Esophagus squamous epithelium (tissue), 5 donors: ENCODE results near the gene PCSK5. TPM values are rescaled to one million over a fixed set of nuclear protein-coding genes. Genes with fewer than 3 reads are reported as not detected.

ENCODE experiments used
- DNase-seq: peaks from one replicate; lab custom pipeline; 2025; lab: John Stamatoyannopoulos, UW
- H3K27ac ChIP-seq, 4 donors: fragments of 200-600 bp; sonication (generic); one replicate each; pipeline ENCODE4 v1.5.1; 2016 to 2019; ENCODE audit warnings: mild to moderate bottlenecking in 1 of 4
- H3K27me3 ChIP-seq, 4 donors: fragments of 200-600 bp; sonication (generic); 1 replicate in 3 of 4; 2 replicates in 1 of 4; pipeline versions ENCODE4 v1.5.1 to v1.6.0; 2017 to 2021; ENCODE audit warnings: antibody characterized with exemption in 1 of 4
- H3K36me3 ChIP-seq, 3 donors: fragments of 200-600 bp; sonication (generic); one replicate each; pipeline ENCODE4 v1.5.1; 2016 to 2019
- H3K4me1 ChIP-seq, 3 donors: fragments of 200-600 bp; sonication (generic); one replicate each; pipeline ENCODE4 v1.5.1; 2017 to 2019
- H3K4me3 ChIP-seq, 4 donors: fragments of 200-600 bp; sonication (generic); 1 replicate in 3 of 4; 2 replicates in 1 of 4; pipeline ENCODE4 v1.5.1; 2016 to 2019; ENCODE audit warnings: mild to moderate bottlenecking in 2 of 4, moderate library complexity in 1 of 4
- H3K9me3 ChIP-seq, 3 donors: fragments of 200-600 bp; sonication (generic); one replicate each; pipeline ENCODE4 v1.5.1; 2016 to 2019
- POLR2A ChIP-seq, 4 donors: fragments of 450-650 bp; IDR thresholded peaks; one replicate each; pipeline ENCODE4 v1.6.1; 2017; ENCODE audit warnings: antibody characterized with exemption in 4 of 4, mild to moderate bottlenecking in 4 of 4, moderate library complexity in 3 of 4
- WGBS, 2 donors: methylation state at CpG; one replicate each; pipeline ENCODE4 v1.1.5; 2018; 5-methylcytosine and 5-hydroxymethylcytosine counted together
- intact Hi-C: fragments of 100-400 bp; cut with DNase I; formaldehyde crosslinking; loops from one replicate; pipeline ENCODE4 v1.15.0; 2022
- total RNA-seq, 4 donors: library from RNA; depleted of rRNA; stranded (reverse); fragments of >200 nt; gene quantifications; one replicate each; pipeline ENCODE4 v1.1.0, GENCODE V29; 2016
- TF ChIP-seq, protein P1 (sequence below), 6 experiments: fragments of 450-650 bp in 4 of 6; fragments of 200-600 bp in 2 of 6; sonication (generic) in 2 of 6; IDR thresholded peaks; one replicate each; pipeline ENCODE4 v1.5.1; 2016 to 2019; ENCODE audit warnings: antibody characterized with exemption in 6 of 6, mild to moderate bottlenecking in 4 of 6, moderate library complexity in 4 of 6
- donor health status: DM: yes; HTN: yes; CAD: no.

PCSK5 gene
- total RNA-seq, 4 donors from 2014 or later, result 8.4 to 33.8 (median 24.2) TPM

DNA sequence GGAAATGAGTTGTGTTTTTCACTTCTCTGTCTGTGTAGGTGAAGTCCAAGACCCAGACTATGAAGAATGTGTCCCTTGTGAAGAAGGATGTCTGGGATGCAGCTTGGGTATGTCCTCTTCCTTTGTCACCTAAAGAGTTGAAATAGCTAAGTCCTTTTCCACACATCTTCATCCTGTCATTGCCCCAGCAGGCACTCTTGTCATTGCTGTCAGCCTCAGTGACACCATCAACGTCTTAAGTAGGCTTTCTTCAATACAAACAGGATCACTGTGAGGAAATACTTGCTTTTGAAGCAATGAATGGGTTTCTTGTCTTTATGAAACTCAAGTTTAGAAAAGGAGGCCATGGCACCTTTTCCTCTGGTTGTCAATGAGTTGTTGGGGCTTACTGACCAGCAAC is 350.1 kb downstream of the PCSK5 start:
- 45 to 50% methylated on average over 1 of the region's 1 CpG for WGBS, 2 donors
- Histone ChIP-seq H3K4me1 (no peaks in the 10 kb centered on the region), H3K27me3 (no peaks in the 10 kb centered on the region), H3K27ac (no peak overlapping the region), H3K36me3 (no peaks in the 10 kb centered on the region), H3K4me3 (no peak overlapping the region), H3K9me3 (no peaks in the 10 kb centered on the region)
- TF ChIP-seq, protein P1, sequence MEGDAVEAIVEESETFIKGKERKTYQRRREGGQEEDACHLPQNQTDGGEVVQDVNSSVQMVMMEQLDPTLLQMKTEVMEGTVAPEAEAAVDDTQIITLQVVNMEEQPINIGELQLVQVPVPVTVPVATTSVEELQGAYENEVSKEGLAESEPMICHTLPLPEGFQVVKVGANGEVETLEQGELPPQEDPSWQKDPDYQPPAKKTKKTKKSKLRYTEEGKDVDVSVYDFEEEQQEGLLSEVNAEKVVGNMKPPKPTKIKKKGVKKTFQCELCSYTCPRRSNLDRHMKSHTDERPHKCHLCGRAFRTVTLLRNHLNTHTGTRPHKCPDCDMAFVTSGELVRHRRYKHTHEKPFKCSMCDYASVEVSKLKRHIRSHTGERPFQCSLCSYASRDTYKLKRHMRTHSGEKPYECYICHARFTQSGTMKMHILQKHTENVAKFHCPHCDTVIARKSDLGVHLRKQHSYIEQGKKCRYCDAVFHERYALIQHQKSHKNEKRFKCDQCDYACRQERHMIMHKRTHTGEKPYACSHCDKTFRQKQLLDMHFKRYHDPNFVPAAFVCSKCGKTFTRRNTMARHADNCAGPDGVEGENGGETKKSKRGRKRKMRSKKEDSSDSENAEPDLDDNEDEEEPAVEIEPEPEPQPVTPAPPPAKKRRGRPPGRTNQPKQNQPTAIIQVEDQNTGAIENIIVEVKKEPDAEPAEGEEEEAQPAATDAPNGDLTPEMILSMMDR (IDR thresholded peaks at IDR 0.05), result no peak
- TF ChIP-seq POLR2A (IDR thresholded peaks at IDR 0.05), result no peak
- intact Hi-C loops, result no loop called here
- no peak for DNase-seq

DNA sequence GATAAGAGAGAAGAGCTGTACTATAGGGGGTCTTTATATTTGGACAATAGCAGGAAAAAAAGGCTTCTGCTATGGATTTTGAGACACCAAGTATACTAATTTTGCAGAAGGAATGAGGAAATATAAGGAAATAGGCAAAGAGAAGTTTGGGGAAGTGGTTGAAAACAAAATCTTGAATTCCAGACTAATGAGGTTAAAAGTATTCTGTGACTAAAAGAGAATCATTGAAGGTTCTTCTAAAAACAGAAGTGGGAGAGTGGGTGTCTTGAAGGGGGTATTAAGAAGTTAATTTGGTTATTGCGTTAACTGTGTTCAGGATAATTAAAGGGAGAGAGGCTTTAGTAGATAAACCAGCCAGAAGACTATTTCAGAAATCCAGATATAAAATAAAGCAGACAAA is 355.0 kb downstream of the PCSK5 start:
- Histone ChIP-seq H3K4me1 (no peaks in the 10 kb centered on the region), H3K27me3 (no peaks in the 10 kb centered on the region), H3K27ac (no peak overlapping the region), H3K9me3 (no peaks in the 10 kb centered on the region), H3K4me3 (no peak overlapping the region), H3K36me3 (no peaks in the 10 kb centered on the region)
- DNase-seq, result no peak
- 77 to 81% methylated on average over 1 of the region's 1 CpG for WGBS, 2 donors
- intact Hi-C loops, result no loop called here
- TF ChIP-seq, protein P1 (IDR thresholded peaks at IDR 0.05), result no peak
- no peak for TF ChIP-seq POLR2A (IDR thresholded peaks at IDR 0.05)

DNA sequence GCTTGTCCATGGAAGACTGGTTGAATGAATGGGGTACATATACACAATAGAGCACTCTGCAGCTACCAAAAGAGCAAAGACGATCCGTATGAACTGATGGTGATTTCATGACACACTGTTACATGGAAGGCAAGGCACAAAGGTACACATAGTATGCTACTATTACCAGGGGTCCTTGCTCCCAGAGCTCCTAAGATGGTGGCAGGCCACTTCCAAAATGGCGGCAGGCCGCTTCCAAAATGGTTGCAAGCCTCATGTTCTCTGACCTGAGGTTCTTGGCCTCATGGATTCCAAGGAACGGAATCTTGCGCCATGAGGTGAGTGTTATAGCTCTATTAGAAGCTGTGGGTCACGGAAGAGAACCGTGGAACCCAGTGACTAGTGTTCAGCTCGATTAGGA is 356.2 kb downstream of the PCSK5 start:
- Histone ChIP-seq H3K9me3 (no peaks in the 10 kb centered on the region), H3K27ac (no peak overlapping the region), H3K36me3 (no peaks in the 10 kb centered on the region), H3K4me1 (no peaks in the 10 kb centered on the region), H3K4me3 (no peak overlapping the region), H3K27me3 (no peaks in the 10 kb centered on the region)
- DNase-seq, result no peak
- WGBS, 2 donors, result 93 to 97% methylated on average over 8 to 9 of the region's 9 CpGs
- TF ChIP-seq, protein P1 (IDR thresholded peaks at IDR 0.05), result no peak
- TF ChIP-seq POLR2A (IDR thresholded peaks at IDR 0.05), result no peak
- intact Hi-C loops, result no loop called here

DNA sequence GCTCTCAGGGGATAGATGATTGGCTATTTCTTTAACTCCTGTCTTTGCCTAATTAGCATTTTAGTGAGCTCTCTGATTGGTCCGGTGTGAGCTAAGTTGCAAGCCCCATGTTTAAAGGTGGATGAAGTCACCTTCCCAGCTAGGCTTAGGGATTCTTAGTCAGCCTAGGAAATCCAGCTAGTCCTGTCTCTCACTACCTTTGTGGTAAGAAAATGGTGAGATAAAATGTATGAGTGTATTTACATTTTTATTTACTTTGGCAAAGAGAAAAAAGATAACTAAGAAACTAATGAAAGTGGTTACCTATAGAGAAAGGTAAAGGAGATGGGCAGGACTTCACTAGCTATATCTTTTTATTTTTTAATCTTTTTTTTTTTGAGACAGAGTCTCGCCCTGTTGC is 357.0 kb downstream of the PCSK5 start:
- DNase-seq, result no peak
- H3K27ac ChIP-seq, result no peak overlapping the region
- TF ChIP-seq, protein P1 (IDR thresholded peaks at IDR 0.05), result no peak
- TF ChIP-seq POLR2A (IDR thresholded peaks at IDR 0.05), result no peak
- 75 to 79% methylated on average over 2 of the region's 2 CpGs for WGBS, 2 donors
- H3K9me3 ChIP-seq, result no peaks in the 10 kb centered on the region
- H3K4me1 ChIP-seq, result no peaks in the 10 kb centered on the region
- H3K36me3 ChIP-seq, result no peaks in the 10 kb centered on the region
- H3K4me3 ChIP-seq, result no peak overlapping the region
- H3K27me3 ChIP-seq, result no peaks in the 10 kb centered on the region
- intact Hi-C loops, result no loop called here

DNA sequence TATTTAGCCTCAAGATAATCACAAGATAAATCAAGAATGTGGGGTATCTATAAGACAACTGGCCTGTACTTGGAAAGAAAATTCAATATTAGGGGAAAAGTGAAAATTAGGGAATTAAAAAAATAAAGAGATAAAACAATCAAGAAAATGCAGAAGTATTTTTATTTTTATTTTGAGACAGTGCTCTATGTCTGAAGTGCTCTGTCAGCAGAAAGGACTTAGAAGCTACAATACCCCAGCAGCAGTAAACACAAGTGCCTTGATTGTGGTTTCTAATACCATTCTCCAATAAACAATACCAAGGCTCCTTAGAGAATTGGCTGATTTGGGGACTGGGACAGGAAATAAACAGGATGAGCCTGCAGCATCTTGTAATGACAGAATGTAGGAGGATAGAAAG is 358.8 kb downstream of the PCSK5 start:
- H3K4me3 ChIP-seq, result no peak overlapping the region
- TF ChIP-seq, protein P1 (IDR thresholded peaks at IDR 0.05), result no peak
- no peak for TF ChIP-seq POLR2A (IDR thresholded peaks at IDR 0.05)
- H3K27me3 ChIP-seq, result no peaks in the 10 kb centered on the region
- DNase-seq, result no peak
- H3K4me1 ChIP-seq, result no peaks in the 10 kb centered on the region
- intact Hi-C loops, result no loop called here
- H3K27ac ChIP-seq, result no peak overlapping the region
- H3K36me3 ChIP-seq, result no peaks in the 10 kb centered on the region
- H3K9me3 ChIP-seq, result no peaks in the 10 kb centered on the region
